HepG2 (cell line): ENCODE measurements around the gene CATSPERE.

Source experiments
- AFF4 ChIP-seq: sonication (generic); formaldehyde crosslinking; IDR thresholded peaks from 2 replicates; pipeline ENCODE4 v1.4.0; 2020; ENCODE audit warnings: missing genetic modification reagents
- EP300 ChIP-seq, 3 experiments: sonication (generic) in 1 of 3; formaldehyde crosslinking in 1 of 3; IDR thresholded peaks; 2 replicates each; pipeline versions ENCODE4 v1.5.1 to v1.6.1; 2011 to 2020; ENCODE audit warnings: low read depth in 2 of 3, low read length in 2 of 3, borderline replicate concordance in 1 of 3, improper control_type of control experiment in 1 of 3, mild to moderate bottlenecking in 1 of 3, missing genetic modification reagents in 1 of 3, moderate library complexity in 1 of 3
- HDAC1 ChIP-seq: sonication (generic); formaldehyde crosslinking; IDR thresholded peaks from 2 replicates; pipeline ENCODE4 v1.5.1; 2020; ENCODE audit warnings: mild to moderate bottlenecking, missing genetic modification reagents
- MED1 ChIP-seq: sonication (generic); formaldehyde crosslinking; IDR thresholded peaks from 2 replicates; pipeline ENCODE4 v1.4.0; 2020; ENCODE audit warnings: missing genetic modification reagents
- POLR2AphosphoS5 ChIP-seq: IDR thresholded peaks from 2 replicates; pipeline ENCODE4 v1.6.1; 2012; ENCODE audit warnings: low read depth, low read length
- TCF7L2 ChIP-seq: IDR thresholded peaks from 2 replicates; pipeline ENCODE4 v1.6.1; 2011; ENCODE audit warnings: mild to moderate bottlenecking, low read depth, low read length, moderate library complexity
- ZNF10 ChIP-seq: sonication (generic); formaldehyde crosslinking; IDR thresholded peaks from 2 replicates; pipeline ENCODE4 v1.4.0; 2020; ENCODE audit warnings: mild to moderate bottlenecking, low read depth, missing genetic modification reagents, borderline replicate concordance
- ZNF136 ChIP-seq: sonication (generic); formaldehyde crosslinking; IDR thresholded peaks from 2 replicates; pipeline ENCODE4 v1.8.1; 2022; ENCODE audit warnings: low read depth, mild to moderate bottlenecking, moderate library complexity, missing genetic modification reagents
- ZNF333 ChIP-seq: sonication (generic); formaldehyde crosslinking; IDR thresholded peaks from 2 replicates; pipeline ENCODE4 v1.4.0; 2020; ENCODE audit warnings: mild to moderate bottlenecking, missing genetic modification reagents, borderline replicate concordance
- ZNF335 ChIP-seq: sonication (generic); formaldehyde crosslinking; IDR thresholded peaks from 2 replicates; pipeline ENCODE4 v1.4.0; 2020; ENCODE audit warnings: missing genetic modification reagents
- ZNF530 ChIP-seq: sonication (generic); formaldehyde crosslinking; IDR thresholded peaks from 2 replicates; pipeline ENCODE4 v1.5.0; 2020; ENCODE audit warnings: low read depth, mild to moderate bottlenecking, missing genetic modification reagents
- ZNF775 ChIP-seq: sonication (generic); formaldehyde crosslinking; IDR thresholded peaks from 2 replicates; pipeline ENCODE4 v1.4.0; 2020; ENCODE audit warnings: missing genetic modification reagents, mild to moderate bottlenecking, moderate library complexity, borderline replicate concordance
- ZZZ3 ChIP-seq: sonication (generic); formaldehyde crosslinking; IDR thresholded peaks from 2 replicates; pipeline ENCODE4 v1.4.0; 2020; ENCODE audit warnings: missing genetic modification reagents, mild to moderate bottlenecking, borderline replicate concordance

- TF ChIP-seq TCF7L2 (no peak), ZNF530 (no peak), MED1 (CRISPR knock-in tag) (no peak), ZZZ3 (CRISPR knock-in tag) (no peak), ZNF775 (CRISPR knock-in tag) (no peak), ZNF10 (CRISPR knock-in tag) (no peak), EP300 (IDR thresholded peaks at IDR 0.05; ENCODE audit: low read depth in 2 of 2, low read length in 2 of 2) (no peak), EP300 (CRISPR knock-in tag; IDR thresholded peaks at IDR 0.05; ENCODE audit: borderline replicate concordance) (no peak), ZNF335 (CRISPR knock-in tag) (no peak), ZNF333 (no peak), POLR2AphosphoS5 (no peak), HDAC1 (CRISPR knock-in tag) (no peak), ZNF136 (no peak), AFF4 (CRISPR knock-in tag) (no peak)
These were observed 4.5 kb upstream of the CATSPERE start for GRCh38 chr1:244456586-244456985.
